ES-I3 (cell line): Measurements from ENCODE around the gene TACC2.
"Not testable (repeated sequence)": the region's sequence is repeated elsewhere in the genome, so short reads cannot be mapped to it uniquely, and the experiment has no call there.

ENCODE experiments used
- H3K36me3 ChIP-seq: 2 replicates; pipeline ENCODE4 v1.6.1; 2013; ENCODE audit warnings: mild to moderate bottlenecking, low read length, control low read depth, moderate library complexity; ENCODE audit not compliant: insufficient read depth
- H3K4me1 ChIP-seq: 2 replicates; pipeline ENCODE4 v1.6.1; 2013; ENCODE audit warnings: mild to moderate bottlenecking, control low read depth, low read length; ENCODE audit not compliant: insufficient read depth
- H3K9ac ChIP-seq: 2 replicates; pipeline ENCODE4 v1.6.1; 2013; ENCODE audit warnings: low read depth, mild to moderate bottlenecking, low read length, moderate library complexity
- H3K9me3 ChIP-seq: 2 replicates; pipeline ENCODE4 v1.6.1; 2013; ENCODE audit warnings: mild to moderate bottlenecking, low read length, moderate library complexity; ENCODE audit not compliant: control insufficient read depth, insufficient read depth

The TACC2 gene

GRCh38 chr10:121988361-121989324 lies at the start of gene TACC2:
TSS of gene TACC2 (plus strand) at chr10:121989163. CDS start at chr10:122021982, 32,819 bp downstream.
- H3K4me1 ChIP-seq, result no peaks in the 10 kb centered on the region
- peaks cover 14% of the 10 kb centered on the region for H3K9me3 ChIP-seq
- no peaks in the 10 kb centered on the region; the same call in 1 of the 2 replicates for H3K36me3 ChIP-seq
- H3K9ac ChIP-seq, result no peak within 1 kb of the TSS

GRCh38 chr10:121941532-121941931 lies 47.4 kb upstream of the TACC2 start:
- no peaks in the 10 kb centered on the region for H3K4me1 ChIP-seq
- no peak overlapping the region for H3K9ac ChIP-seq
- no peaks in the 10 kb centered on the region for H3K36me3 ChIP-seq

GRCh38 chr10:121942749-121943416 lies 46.1 kb upstream of the TACC2 start:
- no peaks in the 10 kb centered on the region for H3K36me3 ChIP-seq
- no peaks in the 10 kb centered on the region for H3K9me3 ChIP-seq
- H3K4me1 ChIP-seq, result peaks cover 6% of the 10 kb centered on the region; the same call in 1 of the 2 replicates
- no peak overlapping the region for H3K9ac ChIP-seq

More at GRCh38 chr10:121941532-121941931, 47.4 kb upstream of the TACC2 start:
- H3K9me3 ChIP-seq, result no peaks in the 10 kb centered on the region

- H3K4me1 ChIP-seq, result peaks cover 13% of the 10 kb centered on the region
- H3K9me3 ChIP-seq, result no peaks in the 10 kb centered on the region
- no peak overlapping the region for H3K9ac ChIP-seq
- no peaks in the 10 kb centered on the region for H3K36me3 ChIP-seq
These were observed 41.3 kb upstream of the TACC2 start for GRCh38 chr10:121947343-121948330.

- Histone ChIP-seq H3K9me3 (no peaks in the 10 kb centered on the region), H3K4me1 (peaks cover 13% of the 10 kb centered on the region), H3K36me3 (no peaks in the 10 kb centered on the region), H3K9ac (no peak overlapping the region)
These were observed 39.9 kb upstream of the TACC2 start for GRCh38 chr10:121949049-121949448.

- H3K9me3 ChIP-seq, result no peaks in the 10 kb centered on the region
- peaks cover 13% of the 10 kb centered on the region for H3K4me1 ChIP-seq
- no peaks in the 10 kb centered on the region for H3K36me3 ChIP-seq
- no peak overlapping the region for H3K9ac ChIP-seq
These were observed 39.5 kb upstream of the TACC2 start for GRCh38 chr10:121949451-121949850.

GRCh38 chr10:121952226-121952625 lies 36.7 kb upstream of the TACC2 start:
- peaks cover 13% of the 10 kb centered on the region for H3K4me1 ChIP-seq
- H3K9ac ChIP-seq, result no peak overlapping the region
- no peaks in the 10 kb centered on the region; the same call in 1 of the 2 replicates for H3K36me3 ChIP-seq
- H3K9me3 ChIP-seq, result no peaks in the 10 kb centered on the region

GRCh38 chr10:121956111-121957061 lies 32.6 kb upstream of the TACC2 start:
- Histone ChIP-seq H3K36me3 (peaks cover 3% of the 10 kb centered on the region; the same call in 1 of the 2 replicates), H3K4me1 (peaks cover 14% of the 10 kb centered on the region), H3K9me3 (no peaks in the 10 kb centered on the region), H3K9ac (no peak overlapping the region)

GRCh38 chr10:121959671-121960070 lies 29.3 kb upstream of the TACC2 start:
- Histone ChIP-seq H3K36me3 (peaks cover 5% of the 10 kb centered on the region; the same call in 1 of the 2 replicates), H3K4me1 (peaks cover 14% of the 10 kb centered on the region), H3K9ac (no peak overlapping the region), H3K9me3 (no peaks in the 10 kb centered on the region)

- peaks cover 14% of the 10 kb centered on the region for H3K4me1 ChIP-seq
- H3K9me3 ChIP-seq, result no peaks in the 10 kb centered on the region
- H3K36me3 ChIP-seq, result peaks cover 12% of the 10 kb centered on the region
- no peak overlapping the region for H3K9ac ChIP-seq
These were observed 27.5 kb upstream of the TACC2 start for GRCh38 chr10:121961456-121961855.

- peaks cover 23% of the 10 kb centered on the region for H3K36me3 ChIP-seq
- H3K9ac ChIP-seq, result no peak overlapping the region
- H3K9me3 ChIP-seq, result no peaks in the 10 kb centered on the region
- H3K4me1 ChIP-seq, result no peaks in the 10 kb centered on the region
These were observed 23.0 kb upstream of the TACC2 start for GRCh38 chr10:121965996-121966395.

GRCh38 chr10:121969086-121969485 lies 19.9 kb upstream of the TACC2 start:
- not testable (repeated sequence) for H3K9ac ChIP-seq, H3K4me1 ChIP-seq, H3K9me3 ChIP-seq
- peaks cover 21% of the 10 kb centered on the region for H3K36me3 ChIP-seq

- Histone ChIP-seq H3K36me3 (no peaks in the 10 kb centered on the region), H3K9me3 (0 out of 2 replicates have a peak, but pooled peaks cover 5% of the 10 kb centered on the region), H3K4me1 (no peaks in the 10 kb centered on the region; the same call in 1 of the 2 replicates), H3K9ac (peak overlapping the region; percentile 96)
These were observed 14.9 kb upstream of the TACC2 start for GRCh38 chr10:121974019-121974534.
